MV-4-11 (cell line): ENCODE data around the gene CACNB2.
A peak's percentile ranks its signal among the peaks of the same experiment; 100 is the strongest.

ENCODE experiments used
- DNase-seq: peaks from one replicate; lab custom pipeline; 2025; lab: John Stamatoyannopoulos, UW

CACNB2 gene

DNA sequence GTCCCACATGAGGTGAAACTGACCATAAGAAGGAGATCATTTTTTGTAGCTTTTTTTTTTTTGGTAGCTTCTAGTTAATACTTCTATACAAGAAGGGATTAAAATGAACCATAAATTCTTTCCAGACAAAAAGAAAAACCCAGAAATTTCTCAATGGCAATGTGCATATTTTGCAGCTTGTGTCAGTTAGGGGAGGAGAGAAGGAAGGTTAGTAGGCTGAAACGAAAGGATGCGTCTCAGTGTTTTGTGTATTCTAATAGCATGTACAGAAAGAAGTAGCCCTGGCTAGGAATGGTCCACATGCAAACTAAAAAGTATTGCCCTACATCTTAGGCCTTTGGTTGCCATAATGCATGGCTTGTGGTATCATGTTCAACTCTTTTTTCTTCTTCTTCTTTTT is 90.6 kb downstream of the CACNB2 start:
- DNase-seq = no peak

DNA sequence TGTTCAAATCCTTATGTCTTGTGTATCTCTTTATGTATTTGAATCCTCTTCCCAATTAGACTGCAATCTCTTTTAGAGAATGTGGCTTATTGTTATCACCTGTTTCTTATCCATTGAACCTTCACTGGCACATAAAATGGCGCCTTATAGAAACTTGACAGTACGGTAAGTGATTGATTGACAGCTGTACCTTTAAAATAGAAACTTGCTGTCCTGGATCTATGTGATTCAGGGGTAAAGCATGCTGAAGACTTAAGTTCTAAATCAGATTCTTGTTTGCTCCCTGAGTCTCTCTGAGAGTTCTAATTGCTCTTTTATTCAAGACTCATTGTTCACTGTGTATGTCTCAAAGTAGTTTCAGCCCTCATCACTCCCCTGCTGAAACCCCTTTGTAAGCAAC is 91.3 kb downstream of the CACNB2 start:
- DNase-seq = no peak

DNA sequence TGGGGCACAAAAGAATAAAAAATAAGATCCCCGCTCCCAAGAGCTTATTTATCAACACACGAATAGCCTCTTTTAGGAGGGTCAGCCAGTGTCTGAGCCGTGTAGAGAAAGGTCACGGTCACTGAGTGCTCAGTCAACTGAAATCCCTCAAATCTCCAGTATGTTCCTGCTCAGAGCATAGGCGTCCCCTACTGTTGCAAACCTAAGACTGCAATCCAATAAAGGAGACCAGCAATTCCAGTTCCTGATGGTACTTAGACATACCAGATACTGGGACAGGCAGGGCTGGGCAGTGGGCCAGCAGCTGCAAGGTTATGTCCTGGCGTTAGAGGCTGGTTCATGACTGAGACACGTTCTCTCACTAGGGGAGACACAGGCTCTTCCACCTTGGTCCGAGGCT is 93.6 kb downstream of the CACNB2 start:
- DNase-seq = no peak

DNA sequence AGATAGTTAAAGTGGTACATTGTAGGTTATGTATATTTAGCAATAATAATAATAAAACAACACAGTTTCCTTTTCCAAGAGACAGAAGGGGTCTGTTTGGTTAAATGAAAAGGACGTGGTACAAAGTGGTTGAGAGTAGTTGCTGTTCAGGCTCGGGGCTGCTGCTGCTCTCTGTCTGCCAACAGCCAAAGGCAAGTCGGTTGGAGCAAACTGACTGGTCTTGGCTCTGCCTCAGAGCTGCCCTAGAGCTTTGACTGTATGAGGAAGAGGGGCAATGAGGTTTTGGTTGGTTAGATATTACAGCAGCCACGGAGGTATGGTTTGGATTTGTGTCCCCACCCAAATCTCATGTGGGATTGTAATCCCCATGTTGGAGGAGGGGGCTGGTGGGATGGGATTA is 95.3 kb downstream of the CACNB2 start:
- DNase-seq = no peak

DNA sequence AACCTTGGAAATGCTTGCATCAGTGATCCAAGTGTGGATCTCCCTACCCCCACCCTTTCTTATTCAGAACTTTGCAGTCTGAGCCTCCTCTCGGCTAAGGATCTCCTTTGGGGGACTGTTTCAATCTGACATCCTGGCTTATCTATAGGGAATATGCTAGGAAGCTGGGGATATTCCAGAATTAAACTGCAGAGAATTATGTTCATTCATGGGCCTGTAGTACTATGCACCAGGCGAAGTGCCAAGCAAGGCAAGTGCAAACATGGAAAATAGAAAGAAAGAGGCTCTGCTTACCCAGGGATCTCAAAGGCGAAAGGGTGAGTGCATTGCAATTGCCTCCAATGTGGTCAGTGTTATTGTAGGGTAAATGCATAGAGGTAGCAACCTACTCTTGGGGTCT is 96.5 kb downstream of the CACNB2 start:
- no peak for DNase-seq

DNA sequence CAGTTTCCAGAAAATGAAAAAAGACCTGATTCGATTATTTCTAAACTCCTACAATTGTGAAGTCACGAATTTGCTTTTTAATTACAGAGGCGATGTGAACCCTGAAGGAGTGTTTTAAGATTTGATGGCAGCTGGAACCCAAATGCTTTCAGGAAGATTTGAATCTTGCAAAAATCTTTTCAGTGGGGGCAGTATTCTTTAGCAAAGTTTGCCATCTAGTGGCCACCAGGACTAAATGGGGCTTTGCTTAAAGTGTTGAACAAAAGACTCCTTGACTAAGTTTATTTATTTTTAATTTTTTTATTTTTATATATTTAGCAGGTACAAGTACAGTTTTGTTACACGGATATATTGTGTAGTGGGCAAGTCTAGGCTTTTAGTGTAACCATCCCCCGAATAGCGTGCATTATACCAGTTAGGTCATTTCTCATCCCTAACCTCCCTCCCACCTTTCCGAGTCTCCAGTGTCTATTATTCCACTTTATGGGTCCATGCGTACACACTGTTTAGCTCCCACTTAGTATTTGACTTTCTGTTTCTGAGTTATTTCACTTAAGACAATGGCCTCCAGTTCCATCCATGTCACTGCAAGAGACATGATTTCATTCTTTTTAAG is 98.8 kb downstream of the CACNB2 start:
- peak; percentile 32 for DNase-seq

DNA sequence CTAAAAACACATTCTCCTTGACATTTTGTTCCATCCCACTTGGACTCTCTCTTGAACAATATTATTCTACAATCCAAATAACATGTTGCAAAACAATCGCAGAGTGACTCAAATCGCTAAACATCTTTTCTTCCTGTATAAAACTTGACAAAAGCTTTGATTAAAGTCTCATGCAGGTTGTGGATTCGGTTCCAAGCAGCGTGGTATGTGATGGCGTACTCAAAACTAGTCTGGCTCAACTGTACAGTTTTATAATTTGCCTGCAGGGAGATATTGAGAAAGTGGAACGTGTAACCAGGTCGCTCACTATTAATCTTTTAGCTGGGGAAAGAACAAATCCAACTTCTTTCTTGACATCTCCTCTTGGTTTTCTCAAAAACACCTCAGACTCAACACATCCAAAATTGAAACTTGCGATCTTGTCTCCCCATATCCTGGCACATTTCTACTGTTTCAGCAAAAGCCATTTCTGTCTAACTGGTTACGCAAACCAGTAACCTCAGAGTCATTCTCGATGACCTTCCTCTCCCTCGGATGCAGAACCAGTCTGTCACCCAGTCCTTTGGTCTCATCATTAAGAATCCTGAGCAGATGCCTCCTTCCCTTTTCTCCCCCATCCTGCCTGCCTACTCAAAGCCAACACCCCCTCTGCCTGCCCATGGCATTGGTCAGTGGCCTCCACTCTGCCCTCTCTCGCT is 100.1 kb downstream of the CACNB2 start:
- DNase-seq = peak; percentile 60

DNA sequence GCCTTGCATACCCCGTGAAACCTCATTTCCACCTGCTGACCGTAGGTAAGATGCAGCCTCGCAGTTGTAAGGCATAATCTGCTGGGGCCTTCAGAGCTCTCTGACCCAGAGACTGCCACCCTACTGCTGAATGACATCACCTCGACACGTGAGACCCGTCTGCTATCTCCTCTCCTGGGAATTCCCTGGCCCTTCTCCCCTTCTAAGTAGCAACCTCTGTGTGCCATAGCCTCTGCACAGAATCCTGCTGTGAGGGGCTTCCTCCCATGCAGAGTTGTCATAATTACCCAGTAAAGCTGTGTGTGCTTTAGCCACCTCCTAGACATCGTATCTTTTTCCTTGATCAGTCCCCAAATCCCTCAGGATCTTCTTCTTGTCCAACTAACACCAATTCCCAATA is 106.7 kb downstream of the CACNB2 start:
- DNase-seq = no peak

DNA sequence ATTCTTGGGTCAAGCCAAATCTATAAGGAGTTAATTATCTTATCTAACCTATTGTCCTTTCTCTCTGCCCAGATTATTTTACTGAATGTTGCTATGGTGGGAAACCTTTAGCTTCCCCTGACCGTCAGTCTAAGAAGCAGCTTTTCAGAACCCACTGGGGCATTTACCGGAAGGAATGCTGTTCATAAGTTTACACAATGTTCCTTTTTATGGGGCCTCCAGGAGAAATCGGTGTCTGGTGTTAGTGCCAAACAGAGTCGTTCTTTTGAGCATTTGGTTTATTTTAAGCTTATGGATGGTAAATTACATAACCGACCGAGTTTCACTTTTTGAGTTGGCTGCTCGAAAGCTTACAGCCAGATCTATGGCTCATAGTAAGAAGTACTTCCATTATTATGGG is 111.9 kb downstream of the CACNB2 start:
- peak; percentile 38 for DNase-seq

DNA sequence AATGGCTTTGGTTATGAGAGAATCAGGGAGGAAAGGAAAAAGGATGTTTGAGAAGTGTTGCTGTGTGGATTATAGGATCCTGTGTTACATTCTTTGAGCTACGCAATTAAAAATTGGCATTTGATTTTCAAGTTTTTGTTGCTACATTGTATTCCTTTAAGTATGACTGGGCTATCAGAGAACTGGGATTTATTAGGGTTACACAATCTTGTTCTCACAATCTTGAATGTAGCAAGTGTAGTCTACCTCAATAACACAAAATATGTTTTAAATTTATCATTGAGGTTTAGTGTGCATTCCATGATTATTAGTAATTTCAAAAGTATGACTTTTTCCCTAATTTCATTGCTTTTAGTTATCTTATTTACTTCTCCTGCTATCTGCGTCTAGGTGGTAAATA is 113.9 kb downstream of the CACNB2 start:
- DNase-seq = no peak

DNA sequence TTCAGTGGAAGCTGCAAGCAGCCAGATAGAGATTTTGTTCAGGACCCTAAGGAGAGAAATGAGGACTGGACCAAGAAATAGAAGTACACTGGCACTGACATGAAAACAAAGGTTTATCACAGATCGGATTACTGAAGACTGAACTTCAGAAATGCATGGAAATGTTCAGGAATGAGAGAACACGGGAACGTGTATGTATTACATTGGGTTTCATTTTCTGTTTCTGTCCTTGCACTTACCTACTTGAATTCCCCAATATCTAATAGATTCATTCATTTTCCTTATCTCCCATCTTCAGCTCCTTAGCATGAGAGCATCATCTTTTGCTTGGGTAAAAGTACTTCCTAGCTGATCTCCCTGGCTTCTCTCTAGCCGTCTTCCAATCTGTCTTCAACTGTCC is 114.5 kb downstream of the CACNB2 start:
- no peak for DNase-seq

DNA sequence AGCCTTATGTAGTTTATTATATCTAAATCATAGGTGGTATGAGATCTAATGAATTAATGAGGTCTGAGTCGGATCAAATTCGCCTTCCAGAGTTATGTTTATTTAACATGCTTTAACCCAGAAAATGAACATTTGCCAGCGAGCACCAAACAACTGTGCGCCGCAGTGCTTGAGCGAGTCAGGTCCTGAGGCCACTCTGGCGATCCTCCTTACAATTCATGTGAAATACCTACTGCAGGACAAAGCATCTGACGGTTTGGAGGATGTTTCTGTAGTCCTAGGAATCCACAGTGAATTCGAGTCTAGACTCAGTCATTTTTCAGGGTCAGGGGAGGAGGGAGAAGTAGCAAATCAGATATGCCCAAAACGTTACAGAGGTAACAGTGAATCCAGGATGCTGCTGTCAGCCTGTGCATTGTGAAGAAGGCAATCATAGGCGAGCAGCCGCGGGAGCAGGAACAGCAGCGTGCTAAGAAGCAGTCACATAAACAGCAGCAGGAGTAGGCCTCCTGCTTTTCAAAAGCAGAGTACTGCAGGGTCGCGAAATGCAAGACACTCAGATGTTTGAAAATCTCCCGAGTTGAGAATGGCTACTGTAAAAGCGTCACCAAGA is 120.2 kb downstream of the CACNB2 start:
- DNase-seq = no peak

DNA sequence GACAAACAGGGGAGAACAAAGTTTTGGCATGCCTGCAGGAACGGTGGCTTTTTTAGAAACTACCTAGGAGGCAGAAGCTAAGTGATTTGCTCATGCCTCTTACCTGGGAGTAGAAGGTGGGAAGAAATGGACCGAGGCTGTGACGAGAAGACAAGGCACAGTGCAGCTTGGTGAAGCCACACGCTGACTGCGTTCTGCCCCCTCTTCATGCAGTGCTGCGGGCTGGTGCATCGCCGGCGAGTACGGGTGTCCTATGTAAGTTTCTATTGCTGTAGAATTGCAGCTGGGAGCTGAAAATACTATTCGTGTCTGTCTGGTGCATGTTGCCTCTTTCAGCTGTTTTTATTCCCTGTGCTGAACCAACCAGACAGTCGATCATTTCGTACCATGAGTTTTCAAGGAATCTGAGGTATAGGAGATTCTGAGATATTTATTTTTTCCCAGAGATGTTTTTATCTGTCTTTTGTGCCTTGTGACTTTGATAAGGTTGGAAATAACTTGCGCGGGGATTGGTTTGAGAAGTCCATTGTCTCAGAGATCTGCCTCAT is 120.9 kb downstream of the CACNB2 start:
- DNase-seq = no peak

DNA sequence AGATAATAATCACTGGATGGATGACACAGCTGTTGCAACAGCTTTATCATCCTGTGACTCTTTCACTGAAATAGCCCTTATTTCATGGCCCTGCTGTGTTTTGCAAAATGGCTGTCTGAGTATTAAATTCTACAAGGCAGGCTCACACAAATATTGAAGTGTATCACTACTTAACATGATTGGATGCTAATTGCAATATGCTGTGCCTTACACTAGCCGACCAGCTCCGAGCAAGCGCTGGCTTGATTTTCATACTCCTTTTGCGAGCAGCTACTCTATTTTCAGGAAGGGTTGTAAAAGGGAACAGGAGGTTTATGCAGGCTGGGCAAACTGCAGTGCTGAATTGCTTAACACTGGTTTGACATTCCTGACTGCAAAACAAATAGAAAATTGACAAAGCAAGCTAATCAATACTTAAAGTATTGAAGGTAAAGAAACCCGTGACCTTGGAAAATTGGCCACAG is 121.6 kb downstream of the CACNB2 start:
- no peak for DNase-seq

DNA sequence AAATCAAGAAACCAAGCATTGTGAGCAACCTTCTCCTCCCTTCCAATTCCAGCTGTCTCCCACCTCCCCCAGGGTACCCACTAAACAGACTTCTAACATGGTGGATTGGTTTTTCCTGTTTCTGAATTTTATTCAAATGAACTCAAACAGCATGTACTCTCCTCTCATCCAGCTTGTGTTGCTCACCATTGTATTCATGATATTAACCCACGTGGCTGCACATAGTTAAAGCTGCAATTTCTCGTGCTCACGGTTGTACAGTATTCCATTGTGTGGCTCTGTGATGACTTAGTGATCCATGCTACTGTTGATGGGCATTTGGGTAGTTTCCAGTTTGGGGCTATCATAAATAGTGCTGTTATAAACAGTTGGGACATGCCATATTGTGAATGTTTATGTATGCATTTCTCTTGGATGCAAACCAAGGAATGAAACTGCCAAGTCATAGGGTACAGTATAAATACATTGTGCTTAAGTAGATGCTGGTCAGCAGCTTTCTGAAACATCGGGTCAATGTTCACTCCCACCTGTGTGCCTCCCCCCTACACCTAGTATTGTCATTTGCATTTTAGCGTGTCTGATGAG is 124.3 kb downstream of the CACNB2 start:
- no peak for DNase-seq

DNA sequence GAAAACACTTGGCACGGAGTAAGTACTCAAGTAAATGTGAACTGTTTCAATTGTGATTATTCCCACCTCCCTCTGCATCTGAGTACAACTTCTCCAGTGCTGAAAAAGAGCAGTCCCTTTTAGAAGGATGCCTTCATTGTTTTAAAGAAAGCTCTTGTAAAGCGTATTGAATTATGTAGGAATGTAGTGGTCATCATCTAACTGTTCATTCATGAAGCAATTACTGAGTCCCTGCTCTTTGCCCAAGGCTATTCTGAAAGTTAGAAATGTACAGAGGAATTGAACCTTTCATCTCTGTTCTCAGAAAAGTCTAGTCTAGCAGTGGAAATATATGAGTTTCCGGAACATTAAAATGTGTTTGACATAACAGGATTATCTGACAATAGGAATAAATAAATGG is 127.8 kb downstream of the CACNB2 start:
- DNase-seq = no peak

DNA sequence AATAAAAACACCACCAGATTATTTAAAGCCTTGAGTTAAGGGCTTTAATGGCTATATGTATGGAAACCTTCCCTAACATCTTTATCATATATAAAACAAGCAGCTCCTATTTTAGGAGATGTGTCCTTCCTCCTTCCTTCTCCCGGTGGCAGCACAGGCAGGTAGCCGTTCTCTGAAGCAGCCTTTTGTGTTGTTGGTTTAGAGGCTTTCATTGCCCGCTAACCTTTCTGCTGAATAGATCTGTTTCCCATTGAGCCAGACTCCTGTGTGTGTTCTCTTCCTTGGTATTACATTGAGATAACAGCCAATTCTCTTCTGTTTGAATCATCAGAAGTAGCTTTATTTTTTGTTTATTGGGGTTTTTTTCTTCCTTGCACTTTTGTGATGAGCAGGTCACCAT is 131.3 kb downstream of the CACNB2 start:
- DNase-seq = no peak

DNA sequence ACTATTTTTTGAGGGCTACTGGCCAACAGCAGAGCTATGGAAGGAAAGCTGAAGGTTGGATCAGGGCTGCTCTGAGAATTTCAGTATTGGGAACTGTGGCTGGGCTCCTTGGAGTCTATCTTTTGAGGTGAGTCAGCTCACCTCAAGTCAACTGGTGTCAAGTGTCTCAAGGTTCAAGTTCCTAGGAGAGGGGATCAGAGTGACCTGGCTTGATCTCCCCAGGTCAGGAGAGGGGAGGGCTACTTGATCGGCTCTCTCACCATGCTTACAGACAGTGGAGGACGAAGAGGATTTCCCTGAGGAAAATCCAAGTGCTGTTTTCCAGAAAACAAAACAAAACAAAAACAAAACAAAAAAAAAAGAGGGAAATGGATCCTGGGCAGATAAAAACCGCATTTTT is 132.8 kb downstream of the CACNB2 start:
- DNase-seq = no peak

DNA sequence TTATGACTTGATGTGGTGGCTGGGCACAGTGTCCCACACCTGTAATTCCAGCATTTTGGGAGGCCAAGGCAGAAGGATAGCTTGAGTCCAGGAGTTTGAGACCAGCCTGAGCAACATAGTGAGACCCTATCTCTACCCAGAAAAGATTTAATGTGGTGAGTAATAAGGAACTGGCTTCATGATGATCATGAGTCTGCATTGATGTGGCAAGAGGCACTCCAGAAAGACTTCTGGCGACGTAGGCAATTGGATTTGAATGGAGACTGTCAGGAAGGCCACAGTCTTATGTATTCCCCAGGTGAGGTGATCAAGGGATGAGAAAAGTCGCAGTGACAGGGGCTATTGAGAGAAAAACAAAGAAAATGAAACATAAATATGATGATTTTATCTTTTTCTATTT is 138.0 kb downstream of the CACNB2 start:
- DNase-seq = no peak

DNA sequence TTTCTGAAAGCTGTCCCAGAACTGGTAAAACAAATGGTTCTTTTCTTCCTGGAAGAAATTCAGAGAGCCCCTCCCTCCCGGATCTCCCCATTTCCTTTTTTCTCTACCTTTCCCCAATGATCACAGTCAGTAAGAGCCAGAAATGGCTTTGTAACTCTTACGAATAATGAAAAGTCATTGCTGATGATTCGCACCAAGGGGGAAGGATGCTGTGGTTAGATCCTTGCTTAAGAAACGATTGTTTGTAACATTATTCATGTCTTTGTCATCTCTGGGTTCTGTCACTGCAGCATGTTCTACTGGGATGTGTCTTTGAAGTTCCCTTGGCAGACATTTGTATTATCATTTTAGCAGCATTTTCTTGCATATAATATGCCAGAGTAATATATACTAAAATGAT is 138.9 kb downstream of the CACNB2 start:
- peak; percentile 32 for DNase-seq

DNA sequence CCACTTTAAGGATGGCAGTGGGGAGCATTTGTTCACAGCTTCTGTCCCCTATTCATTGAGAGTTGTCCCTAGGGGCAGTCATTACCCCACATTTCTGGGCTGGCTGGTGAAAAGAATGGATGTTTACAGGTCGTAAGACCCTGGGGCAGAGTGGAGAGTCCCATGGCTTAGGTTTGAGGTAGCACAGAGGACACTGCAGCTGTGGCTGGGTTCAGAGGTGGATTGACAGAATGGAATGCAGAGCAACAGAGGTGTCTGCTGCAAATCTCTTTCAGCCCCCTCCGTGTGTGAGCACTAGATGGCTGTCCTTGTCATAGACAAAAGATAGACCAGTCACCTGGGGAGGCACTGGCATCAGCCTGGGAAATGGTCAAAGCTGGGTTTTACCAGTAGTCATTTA is 141.9 kb downstream of the CACNB2 start:
- no peak for DNase-seq

DNA sequence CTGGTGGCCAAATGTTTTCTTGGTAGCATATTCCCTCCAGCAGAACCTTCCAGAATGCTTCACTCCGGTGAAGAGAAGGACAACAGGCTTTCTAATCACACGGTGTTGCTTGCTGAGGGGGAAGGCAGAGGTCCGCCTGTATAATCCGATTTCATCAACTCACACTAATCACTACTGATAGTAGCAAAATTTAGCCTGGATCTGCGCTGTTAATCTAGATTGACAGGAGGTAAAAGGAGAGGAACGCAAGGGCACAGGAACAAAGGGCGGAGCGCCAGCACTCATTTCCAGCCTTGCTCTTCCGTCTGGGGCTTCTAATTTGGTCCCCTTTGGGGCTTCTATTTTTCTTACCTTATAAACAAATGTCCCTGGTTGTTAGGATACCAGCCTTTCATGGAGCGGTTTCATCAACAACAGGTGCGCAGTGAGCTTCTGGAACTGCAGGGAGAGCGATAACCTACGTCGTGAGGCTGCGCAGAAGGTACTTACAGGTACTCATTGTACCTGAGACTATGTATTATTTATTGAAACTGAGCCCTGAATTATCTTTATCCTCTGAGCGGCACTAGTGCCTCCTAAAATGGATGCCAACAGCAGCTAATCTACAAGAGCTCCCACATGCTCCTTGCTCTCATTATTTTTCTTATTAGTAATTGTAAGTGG is 150.6 kb downstream of the CACNB2 start:
- no peak for DNase-seq
